CD14-positive monocyte (primary cell): ENCODE data around the gene CEP170B. TPM values are rescaled to one million over a fixed set of nuclear protein-coding genes. Genes with fewer than 3 reads are reported as not detected.

ENCODE experiments used
- DNase-seq, 3 donors: peaks; one replicate each; pipeline ENCODE4 v3.0.0-alpha.2; 2011 to 2022
- H2AFZ ChIP-seq: 2 replicates; pipeline ENCODE4 v1.6.0; 2012; ENCODE audit warnings: mild to moderate bottlenecking, low read depth, low read length, inconsistent platforms; ENCODE audit not compliant: insufficient read depth, poor library complexity, severe bottlenecking
- H3K27ac ChIP-seq, 2 donors: 1 replicate in 1 of 2; 2 replicates in 1 of 2; pipeline ENCODE4 v1.5.1; 2012 to 2013; ENCODE audit warnings: low read length in 2 of 2, control low read depth in 1 of 2, inconsistent platforms in 1 of 2, low read depth in 1 of 2, mild to moderate bottlenecking in 1 of 2
- H3K27me3 ChIP-seq, 2 donors: one replicate each; pipeline versions ENCODE4 v1.6.0 to v1.6.1; 2011 to 2013; ENCODE audit warnings: low read length in 2 of 2; ENCODE audit not compliant: control insufficient read depth in 2 of 2, insufficient read depth in 2 of 2
- H3K36me3 ChIP-seq, 2 donors: replicated peaks in 1 of 2; 1 replicate in 1 of 2; 2 replicates in 1 of 2; pipeline versions ENCODE4 v1.5.1 to v1.6.1; 2012 to 2013; ENCODE audit warnings: low read length in 2 of 2, control low read depth in 1 of 2, inconsistent platforms in 1 of 2, mild to moderate bottlenecking in 1 of 2; ENCODE audit not compliant: insufficient read depth in 2 of 2, control insufficient read depth in 1 of 2
- H3K4me1 ChIP-seq, 2 donors: 1 replicate in 1 of 2; 2 replicates in 1 of 2; pipeline versions ENCODE4 v1.5.1 to v1.6.1; 2012 to 2013; ENCODE audit warnings: low read length in 2 of 2, control low read depth in 1 of 2, inconsistent platforms in 1 of 2, mild to moderate bottlenecking in 1 of 2, moderate library complexity in 1 of 2; ENCODE audit not compliant: insufficient read depth in 2 of 2, control insufficient read depth in 1 of 2
- H3K4me2 ChIP-seq: replicated peaks from 2 replicates; pipeline ENCODE3; 2012; ENCODE audit warnings: low read length, moderate library complexity, mild to moderate bottlenecking; ENCODE audit not compliant: poor library complexity, severe bottlenecking; ENCODE audit errors: extremely low read depth
- H3K4me3 ChIP-seq, 3 experiments: fragments of 200-600 bp in 1 of 3; sonication (generic) in 1 of 3; replicated peaks in 1 of 3; 1 replicate in 2 of 3; 2 replicates in 1 of 3; pipeline ENCODE4 v1.5.1; 2011 to 2013; ENCODE audit warnings: low read length in 3 of 3, mild to moderate bottlenecking in 3 of 3, control low read depth in 2 of 3, low read depth in 2 of 3, inconsistent platforms in 1 of 3, moderate library complexity in 1 of 3
- H3K79me2 ChIP-seq: 2 replicates; pipeline ENCODE4 v1.6.0; 2012; ENCODE audit warnings: mild to moderate bottlenecking, control low read depth, inconsistent platforms, low read length, moderate library complexity; ENCODE audit not compliant: insufficient read depth
- H3K9ac ChIP-seq: 2 replicates; pipeline ENCODE4 v1.6.0; 2017; ENCODE audit warnings: low read length, mild to moderate bottlenecking; ENCODE audit not compliant: insufficient read depth, poor library complexity, severe bottlenecking
- H3K9me3 ChIP-seq, 2 donors: replicated peaks in 1 of 2; 1 replicate in 1 of 2; 2 replicates in 1 of 2; pipeline versions ENCODE4 v1.5.1 to v1.6.1; 2012 to 2013; ENCODE audit warnings: low read length in 2 of 2, control low read depth in 1 of 2; ENCODE audit not compliant: control insufficient read depth in 1 of 2, insufficient read depth in 1 of 2
- H4K20me1 ChIP-seq: 2 replicates; pipeline ENCODE4 v1.6.0; 2012; ENCODE audit warnings: mild to moderate bottlenecking, low read length, control low read depth, moderate library complexity; ENCODE audit not compliant: insufficient read depth
- H3K27ac Mint-ChIP-seq, 7 donors: one replicate each; pipeline ENCODE4 v1.8.0; 2020; ENCODE audit warnings: mild to moderate bottlenecking in 7 of 7, mixed read lengths in 7 of 7, moderate library complexity in 6 of 7, inconsistent platforms in 2 of 7
- H3K27me3 Mint-ChIP-seq, 3 donors: one replicate each; pipeline ENCODE4 v1.8.0; 2021 to 2022; ENCODE audit warnings: low read depth in 3 of 3, mild to moderate bottlenecking in 3 of 3, mixed read lengths in 3 of 3, moderate library complexity in 3 of 3, inconsistent platforms in 1 of 3
- H3K36me3 Mint-ChIP-seq, 2 donors: one replicate each; pipeline ENCODE4 v1.8.0; 2020; ENCODE audit warnings: mixed read lengths in 2 of 2, inconsistent platforms in 1 of 2, mild to moderate bottlenecking in 1 of 2
- H3K4me1 Mint-ChIP-seq: one replicate; pipeline ENCODE4 v1.8.0; 2020; ENCODE audit warnings: mild to moderate bottlenecking, mixed read lengths
- H3K4me3 Mint-ChIP-seq, 2 donors: one replicate each; pipeline ENCODE4 v1.8.0; 2020; ENCODE audit warnings: mild to moderate bottlenecking in 2 of 2, mixed read lengths in 2 of 2, moderate library complexity in 1 of 2
- H3K9me3 Mint-ChIP-seq, 7 donors: one replicate each; pipeline ENCODE4 v1.8.0; 2020 to 2022; ENCODE audit warnings: mixed read lengths in 7 of 7, mild to moderate bottlenecking in 6 of 7, moderate library complexity in 6 of 7, inconsistent platforms in 2 of 7
- WGBS: methylation state at CpG from one replicate; pipeline ENCODE4 v1.1.5; 2013; ENCODE audit warnings: missing lambda C conversion rate; ENCODE audit not compliant: insufficient coverage; 5-methylcytosine and 5-hydroxymethylcytosine counted together
- intact Hi-C, 2 donors: fragments of 100-400 bp; cut with micrococcal nuclease; formaldehyde crosslinking; loops; one replicate each; pipeline versions ENCODE4 v1.15.0 to v1.15.1; 2023
- polyA plus RNA-seq, 3 donors: library from polyadenylated mRNA; depleted of rRNA in 1 of 3; unstranded in 2 of 3; stranded (reverse) in 1 of 3; fragments of 300-500 nt in 2 of 3; fragments of >200 nt in 1 of 3; fragmentation: Illumina TruSeq in 2 of 3; gene quantifications; 1 replicate in 2 of 3; 2 replicates in 1 of 3; pipeline ENCODE4 v1.2.3, GENCODE V29; 2012 to 2021
- TF ChIP-seq, protein P1 (sequence below): fragments of 200-600 bp; IDR thresholded peaks from one replicate; pipeline ENCODE4 v1.8.0; 2022; ENCODE audit warnings: antibody characterized with exemption, mild to moderate bottlenecking

The CEP170B gene
- polyA plus RNA-seq, 3 donors = 0.09 TPM; not detected in 2

DNA sequence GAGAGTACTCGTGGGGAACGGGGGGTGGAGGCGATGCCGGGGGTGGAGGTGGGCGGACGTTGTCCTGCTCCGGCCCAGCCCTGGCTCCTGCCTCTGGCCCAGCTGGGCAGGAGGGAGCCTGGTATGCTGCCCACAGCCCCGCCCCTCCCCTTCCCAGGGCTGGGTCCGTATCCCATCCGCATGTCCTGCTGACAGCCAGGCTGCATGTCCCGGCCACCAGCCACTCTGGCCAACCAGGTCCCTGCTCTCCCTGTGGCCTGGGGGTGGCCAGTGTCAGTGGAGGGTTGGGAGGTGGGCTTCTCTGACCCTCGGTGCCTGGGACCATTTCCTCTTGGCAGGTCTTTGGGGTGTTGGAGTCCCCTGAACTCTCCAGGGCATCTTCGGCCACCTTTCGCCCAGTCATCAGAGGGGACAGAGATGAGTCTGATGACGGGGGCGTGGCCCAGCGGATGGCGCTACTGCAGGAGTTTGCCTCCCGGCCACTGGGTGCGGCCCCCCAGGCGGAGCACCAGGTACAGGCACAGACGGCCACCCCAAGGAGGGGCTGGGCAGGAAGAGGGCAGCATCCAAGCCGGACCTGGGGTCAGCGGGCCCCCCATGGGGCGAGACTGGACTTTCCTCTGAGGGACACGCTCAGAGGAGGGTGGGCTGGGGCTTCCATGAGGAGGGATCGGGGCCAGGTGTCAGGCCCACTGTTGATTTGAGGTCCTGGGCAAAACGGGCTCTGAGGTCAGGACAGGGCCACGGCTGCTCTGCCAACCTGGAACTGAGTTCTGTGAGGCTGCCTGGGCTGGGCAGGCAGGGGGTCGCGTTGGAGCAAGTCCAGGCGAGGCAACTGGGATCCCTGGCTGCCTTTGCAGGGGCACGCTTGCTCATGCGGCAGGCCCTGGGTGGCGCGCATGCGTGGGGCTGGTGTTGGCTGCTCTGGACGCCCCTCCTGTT, 20.2 kb downstream of the CEP170B start:
- Histone ChIP-seq H3K4me1 (no peaks in the 10 kb centered on the region), H3K4me3 (no peak overlapping the region), H2AFZ (no peak overlapping the region), H3K36me3 (no peaks in the 10 kb centered on the region), H3K9me3 (no peaks in the 10 kb centered on the region), H4K20me1 (no peaks in the 10 kb centered on the region), H3K27ac (no peak overlapping the region), H3K79me2 (no peaks in the 10 kb centered on the region), H3K4me2 (no peak overlapping the region), H3K9ac (no peak overlapping the region), H3K27me3 (no peaks in the 10 kb centered on the region)
- H3K27ac Mint-ChIP-seq = no peak overlapping the region
- peaks cover 0 to 1% (median 0%) of the 10 kb centered on the region in 3 donors for H3K27me3 Mint-ChIP-seq
- H3K4me3 Mint-ChIP-seq = no peak overlapping the region
- intact Hi-C loops = no loop called here
- TF ChIP-seq, protein P1, sequence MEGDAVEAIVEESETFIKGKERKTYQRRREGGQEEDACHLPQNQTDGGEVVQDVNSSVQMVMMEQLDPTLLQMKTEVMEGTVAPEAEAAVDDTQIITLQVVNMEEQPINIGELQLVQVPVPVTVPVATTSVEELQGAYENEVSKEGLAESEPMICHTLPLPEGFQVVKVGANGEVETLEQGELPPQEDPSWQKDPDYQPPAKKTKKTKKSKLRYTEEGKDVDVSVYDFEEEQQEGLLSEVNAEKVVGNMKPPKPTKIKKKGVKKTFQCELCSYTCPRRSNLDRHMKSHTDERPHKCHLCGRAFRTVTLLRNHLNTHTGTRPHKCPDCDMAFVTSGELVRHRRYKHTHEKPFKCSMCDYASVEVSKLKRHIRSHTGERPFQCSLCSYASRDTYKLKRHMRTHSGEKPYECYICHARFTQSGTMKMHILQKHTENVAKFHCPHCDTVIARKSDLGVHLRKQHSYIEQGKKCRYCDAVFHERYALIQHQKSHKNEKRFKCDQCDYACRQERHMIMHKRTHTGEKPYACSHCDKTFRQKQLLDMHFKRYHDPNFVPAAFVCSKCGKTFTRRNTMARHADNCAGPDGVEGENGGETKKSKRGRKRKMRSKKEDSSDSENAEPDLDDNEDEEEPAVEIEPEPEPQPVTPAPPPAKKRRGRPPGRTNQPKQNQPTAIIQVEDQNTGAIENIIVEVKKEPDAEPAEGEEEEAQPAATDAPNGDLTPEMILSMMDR = no peak
- WGBS = 95% methylated on average over 31 of the region's 38 CpGs
- no peaks in the 10 kb centered on the region for H3K4me1 Mint-ChIP-seq
- no peaks in the 10 kb centered on the region for H3K36me3 Mint-ChIP-seq
- no peaks in the 10 kb centered on the region for H3K9me3 Mint-ChIP-seq
- DNase-seq = no peak

DNA sequence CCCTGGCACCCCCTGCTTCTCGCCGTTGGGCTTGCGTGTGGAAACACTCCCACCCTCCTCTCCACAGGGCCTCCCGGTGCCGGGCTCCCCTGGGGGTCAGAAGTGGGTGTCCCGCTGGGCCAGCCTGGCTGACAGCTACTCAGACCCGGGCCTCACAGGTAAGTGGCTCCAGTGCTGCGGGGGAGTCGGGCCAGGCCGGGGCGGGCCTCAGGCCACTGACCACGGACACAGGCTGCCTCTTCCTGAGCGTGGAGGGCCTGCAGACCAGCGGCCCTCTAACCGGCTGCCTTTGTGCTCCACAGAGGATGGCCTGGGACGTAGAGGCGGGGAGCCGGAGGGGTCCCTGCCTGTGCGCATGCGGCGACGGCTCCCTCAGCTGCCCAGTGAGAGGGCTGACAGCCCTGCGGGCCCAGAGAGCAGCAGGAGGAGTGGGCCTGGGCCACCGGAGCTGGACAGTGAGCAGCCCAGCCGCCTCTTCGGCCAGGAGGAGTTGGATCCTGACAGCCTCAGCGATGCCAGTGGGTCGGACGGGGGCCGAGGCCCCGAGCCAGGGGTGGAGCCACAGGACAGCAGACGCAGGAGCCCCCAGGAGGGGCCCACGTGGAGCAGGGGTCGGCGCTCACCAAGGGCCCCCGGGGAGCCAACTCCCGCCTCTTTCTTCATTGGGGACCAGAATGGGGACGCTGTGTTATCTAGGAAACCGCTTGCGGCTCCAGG, 21.1 kb downstream of the CEP170B start:
- TF ChIP-seq, protein P1 = no peak
- H3K4me1 Mint-ChIP-seq = no peaks in the 10 kb centered on the region
- Histone ChIP-seq H3K79me2 (no peaks in the 10 kb centered on the region), H2AFZ (no peak overlapping the region), H3K27ac (no peak overlapping the region), H4K20me1 (no peaks in the 10 kb centered on the region), H3K4me2 (no peak overlapping the region), H3K4me1 (no peaks in the 10 kb centered on the region), H3K4me3 (no peak overlapping the region), H3K9ac (no peak overlapping the region), H3K9me3 (no peaks in the 10 kb centered on the region), H3K27me3 (no peaks in the 10 kb centered on the region), H3K36me3 (no peaks in the 10 kb centered on the region)
- intact Hi-C loops = no loop called here
- H3K9me3 Mint-ChIP-seq = no peaks in the 10 kb centered on the region
- no peaks in the 10 kb centered on the region for H3K36me3 Mint-ChIP-seq
- H3K27ac Mint-ChIP-seq = no peak overlapping the region
- DNase-seq = no peak
- 93% methylated on average over 38 of the region's 40 CpGs for WGBS
- no peak overlapping the region for H3K4me3 Mint-ChIP-seq
- H3K27me3 Mint-ChIP-seq = peaks cover 0 to 1% (median 0%) of the 10 kb centered on the region in 3 donors
